Measurements from ENCODE around the gene CHRNB2.

- TF ChIP-seq CTCF (IDR thresholded peaks at IDR 0.05): no peak
- no peak for TF ChIP-seq EZH2 (IDR thresholded peaks at IDR 0.05)
- TF ChIP-seq EZH2phosphoT487 (IDR thresholded peaks at IDR 0.05): no peak
Observed at GRCh38 chr1:154575147-154575927, 7.8 kb downstream of the CHRNB2 start.

All from neural progenitor cell (in vitro differentiated cells).